Esophagus muscularis mucosa (tissue), 4 donors: ENCODE results near the gene DOCK1.

Experiments
- CTCF ChIP-seq, 3 experiments: fragments of 200-600 bp in 2 of 3; fragments of 450-650 bp in 1 of 3; sonication (generic) in 2 of 3; IDR thresholded peaks; one replicate each; pipeline ENCODE4 v1.5.1; 2017 to 2019; ENCODE audit warnings: antibody characterized with exemption in 3 of 3, mild to moderate bottlenecking in 2 of 3, moderate library complexity in 1 of 3
- EP300 ChIP-seq: sonication (generic); formaldehyde crosslinking; IDR thresholded peaks from one replicate; pipeline ENCODE4 v1.6.1; 2017; ENCODE audit warnings: antibody characterized with exemption
- POLR2A ChIP-seq: fragments of 450-650 bp; IDR thresholded peaks from one replicate; pipeline ENCODE4 v1.6.1; 2017; ENCODE audit warnings: antibody characterized with exemption, moderate library complexity, mild to moderate bottlenecking, low read depth
- POLR2AphosphoS5 ChIP-seq, 2 donors: sonication (generic); formaldehyde crosslinking; IDR thresholded peaks; one replicate each; pipeline ENCODE4 v1.6.1; 2017; ENCODE audit warnings: antibody characterized with exemption in 2 of 2

DNA sequence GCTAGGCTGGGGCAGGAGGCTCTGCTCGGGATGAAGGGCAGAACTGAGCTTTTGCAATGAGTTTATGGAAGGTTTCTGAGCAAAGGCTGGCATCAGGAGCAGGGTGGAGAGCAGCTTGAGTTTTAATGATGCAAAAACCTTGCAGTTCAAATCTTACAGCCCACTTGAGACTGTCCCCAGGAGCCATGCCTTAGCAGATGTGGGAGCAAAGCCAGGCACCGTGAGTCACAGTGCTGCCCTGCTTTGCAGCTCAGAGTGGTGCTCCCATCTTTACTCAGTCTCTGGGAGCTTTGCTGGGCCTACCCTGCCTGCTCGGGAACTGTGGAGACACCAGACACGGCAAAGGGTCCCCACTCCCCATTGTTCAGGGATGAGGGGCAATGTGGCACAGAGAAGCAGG, 521.5 kb downstream of the DOCK1 start:
- TF ChIP-seq CTCF (IDR thresholded peaks at IDR 0.05) (no peak), POLR2AphosphoS5 (IDR thresholded peaks at IDR 0.05) (no peak), POLR2A (no peak), EP300 (no peak)
